SW 1271 (cell line): ENCODE data around the gene TNFAIP8L2.
"Not testable (repeated sequence)": the region's sequence is repeated elsewhere in the genome, so short reads cannot be mapped to it uniquely, and the experiment has no call there.

Experiments
- DNase-seq, 2 experiments: peaks; one replicate each; lab custom pipeline; 2025; lab: John Stamatoyannopoulos, UW

TNFAIP8L2 gene

GRCh38 chr1:151146072-151146411, 10.4 kb upstream of the TNFAIP8L2 start:
- no peak for DNase-seq

GRCh38 chr1:151146412-151147131, 9.9 kb upstream of the TNFAIP8L2 start, which contains the start of gene SEMA6C:
Gene SEMA6C (minus strand): TSS chr1:151146631. CDS start chr1:151142621, 4,010 bp downstream.
- peak; percentile 20 to 82 for DNase-seq

GRCh38 chr1:151147132-151147503, 9.3 kb upstream of the TNFAIP8L2 start:
- no peak for DNase-seq

- DNase-seq = no peak
Observed at GRCh38 chr1:151147665-151148064, 8.8 kb upstream of the TNFAIP8L2 start.

- DNase-seq = no peak
Observed at GRCh38 chr1:151157067-151157531, 650 bp downstream of the TNFAIP8L2 start.

GRCh38 chr1:151158326-151158725, 1.9 kb downstream of the TNFAIP8L2 start:
- DNase-seq = no peak

GRCh38 chr1:151158751-151159251, 2.4 kb downstream of the TNFAIP8L2 start:
- no peak for DNase-seq

- no peak for DNase-seq
Observed at GRCh38 chr1:151159373-151159772, 2.9 kb downstream of the TNFAIP8L2 start.

GRCh38 chr1:151164732-151165280, 8.4 kb downstream of the TNFAIP8L2 start:
- no peak for DNase-seq

- DNase-seq = no peak
Observed at GRCh38 chr1:151165281-151165737, 8.9 kb downstream of the TNFAIP8L2 start.

- peak; percentile 87 to 94 for DNase-seq
Observed at GRCh38 chr1:151165738-151166504, 9.5 kb downstream of the TNFAIP8L2 start, which contains the start of the genes LYSMD1 and SCNM1. Gene LYSMD1 (minus strand): TSS chr1:151165902. CDS start chr1:151165258, 644 bp downstream. Gene SCNM1 (plus strand): TSS chr1:151166144. CDS start chr1:151166153, 9 bp downstream.

- no peak for DNase-seq
Observed at GRCh38 chr1:151166505-151166956, 10.1 kb downstream of the TNFAIP8L2 start.

- no peak for DNase-seq
Observed at GRCh38 chr1:151167116-151167515, 10.7 kb downstream of the TNFAIP8L2 start.

GRCh38 chr1:151171190-151171589, 14.7 kb downstream of the TNFAIP8L2 start:
- no peak for DNase-seq

- DNase-seq = no peak
Observed at GRCh38 chr1:151175041-151175741, 18.7 kb downstream of the TNFAIP8L2 start.

GRCh38 chr1:151175863-151176262, 19.4 kb downstream of the TNFAIP8L2 start, which contains the start of gene TMOD4:
Gene TMOD4 (minus strand): TSS chr1:151175981. CDS start chr1:151174875, 1,106 bp downstream.
- no peak for DNase-seq

- no peak for DNase-seq
Observed at GRCh38 chr1:151176514-151177045, 20.1 kb downstream of the TNFAIP8L2 start.

GRCh38 chr1:151184211-151184610, 27.8 kb downstream of the TNFAIP8L2 start:
- no peak for DNase-seq

GRCh38 chr1:151187205-151187604, 30.8 kb downstream of the TNFAIP8L2 start:
- no peak for DNase-seq

- not testable (repeated sequence) for DNase-seq
Observed at GRCh38 chr1:151188667-151189066, 32.2 kb downstream of the TNFAIP8L2 start.
